ENCODE measurements around the gene HMG20A. TPM values are rescaled to one million over a fixed set of nuclear protein-coding genes. Genes with fewer than 3 reads are reported as not detected.

HMG20A gene
- total RNA-seq, 4 donors from 2014 or later = 20.7 to 42.2 (median 31.2) TPM

DNA sequence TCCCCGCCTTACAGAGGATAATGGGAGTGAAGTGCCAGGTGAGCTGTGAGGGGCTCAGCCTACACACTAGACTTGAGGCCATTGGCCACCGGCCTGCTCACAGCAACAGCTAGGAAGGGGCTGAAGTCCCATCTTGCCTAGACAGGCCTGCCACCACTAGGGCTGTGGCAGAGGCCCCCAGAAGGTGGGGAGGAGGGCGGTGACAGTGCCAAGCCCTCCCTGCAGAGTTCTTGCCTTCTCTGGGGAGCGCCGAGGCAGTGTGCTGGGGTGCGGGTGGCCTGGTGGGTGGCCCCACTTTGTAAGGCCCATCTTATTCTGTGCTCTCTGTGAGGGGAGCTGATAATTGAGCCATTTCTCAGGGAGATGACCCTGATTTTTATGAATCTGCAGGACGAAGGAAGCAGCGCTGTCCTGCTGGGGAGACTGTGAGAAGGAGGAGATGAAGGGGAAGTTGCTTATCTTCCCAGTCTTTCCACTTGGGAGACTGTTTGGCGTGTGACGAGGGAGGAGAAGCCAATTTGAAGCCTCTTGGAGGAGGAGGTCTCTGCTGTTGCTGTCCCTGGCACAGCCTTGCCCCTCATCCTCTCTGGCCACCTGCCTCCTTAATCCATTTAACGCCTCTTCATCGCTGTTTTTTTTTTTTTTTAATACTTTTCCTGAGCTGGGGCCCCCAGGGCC is 107.7 kb downstream of the HMG20A start:
- H3K27me3 ChIP-seq = no peaks in the 10 kb centered on the region
- H3K4me1 ChIP-seq = peaks cover 7 to 15% (median 13%) of the 10 kb centered on the region in 4 donors
- no peak overlapping the region for H3K4me3 ChIP-seq
- DNase-seq (ENCODE audit: extremely low spot score) = no peak
- H3K9me3 ChIP-seq = no peaks in the 10 kb centered on the region
- H3K27ac ChIP-seq (replicated peaks in 1 of 4) = no peak overlapping the region
- intact Hi-C loops (cut with DNase I) = no loop called here
- TF ChIP-seq, protein P1, sequence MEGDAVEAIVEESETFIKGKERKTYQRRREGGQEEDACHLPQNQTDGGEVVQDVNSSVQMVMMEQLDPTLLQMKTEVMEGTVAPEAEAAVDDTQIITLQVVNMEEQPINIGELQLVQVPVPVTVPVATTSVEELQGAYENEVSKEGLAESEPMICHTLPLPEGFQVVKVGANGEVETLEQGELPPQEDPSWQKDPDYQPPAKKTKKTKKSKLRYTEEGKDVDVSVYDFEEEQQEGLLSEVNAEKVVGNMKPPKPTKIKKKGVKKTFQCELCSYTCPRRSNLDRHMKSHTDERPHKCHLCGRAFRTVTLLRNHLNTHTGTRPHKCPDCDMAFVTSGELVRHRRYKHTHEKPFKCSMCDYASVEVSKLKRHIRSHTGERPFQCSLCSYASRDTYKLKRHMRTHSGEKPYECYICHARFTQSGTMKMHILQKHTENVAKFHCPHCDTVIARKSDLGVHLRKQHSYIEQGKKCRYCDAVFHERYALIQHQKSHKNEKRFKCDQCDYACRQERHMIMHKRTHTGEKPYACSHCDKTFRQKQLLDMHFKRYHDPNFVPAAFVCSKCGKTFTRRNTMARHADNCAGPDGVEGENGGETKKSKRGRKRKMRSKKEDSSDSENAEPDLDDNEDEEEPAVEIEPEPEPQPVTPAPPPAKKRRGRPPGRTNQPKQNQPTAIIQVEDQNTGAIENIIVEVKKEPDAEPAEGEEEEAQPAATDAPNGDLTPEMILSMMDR (IDR thresholded peaks at IDR 0.05) = no peak
- no peak for TF ChIP-seq EP300 (IDR thresholded peaks at IDR 0.05)
- TF ChIP-seq POLR2A (IDR thresholded peaks at IDR 0.05; ENCODE audit: low read depth) = no peak
- no peak for TF ChIP-seq POLR2AphosphoS5 (IDR thresholded peaks at IDR 0.05)
- 92% methylated on average over 12 of the region's 12 CpGs for WGBS
- no peaks in the 10 kb centered on the region for H3K36me3 ChIP-seq

DNA sequence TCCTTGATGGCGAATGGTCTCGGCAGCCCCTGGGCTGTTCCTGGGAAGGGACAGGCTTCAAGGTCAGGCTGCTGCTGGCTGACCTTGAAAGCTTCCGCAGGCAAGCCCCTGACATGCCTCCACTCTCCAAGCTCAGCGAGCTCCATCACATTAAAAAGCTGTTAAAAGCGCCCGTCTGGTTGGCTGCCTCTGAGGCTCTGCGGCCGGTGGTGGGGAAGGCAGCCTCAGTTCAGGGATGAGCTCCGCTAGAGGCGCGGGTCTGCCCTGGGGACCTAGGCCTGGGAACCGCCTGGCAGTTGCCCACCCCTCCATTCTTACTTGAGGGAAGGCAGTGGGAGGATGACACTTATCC is 108.3 kb downstream of the HMG20A start:
- Histone ChIP-seq H3K4me3 (no peak overlapping the region), H3K36me3 (no peaks in the 10 kb centered on the region), H3K4me1 (peaks cover 7 to 15% (median 13%) of the 10 kb centered on the region in 4 donors), H3K9me3 (no peaks in the 10 kb centered on the region), H3K27ac (replicated peaks in 1 of 4) (no peak overlapping the region), H3K27me3 (no peaks in the 10 kb centered on the region)
- no peak for DNase-seq (ENCODE audit: extremely low spot score)
- TF ChIP-seq, protein P1 (IDR thresholded peaks at IDR 0.05) = no peak
- TF ChIP-seq POLR2A (IDR thresholded peaks at IDR 0.05; ENCODE audit: low read depth) = no peak
- WGBS = 69% methylated on average over 2 of the region's 12 CpGs
- intact Hi-C loops (cut with DNase I) = no loop called here

- H3K36me3 ChIP-seq = no peaks in the 10 kb centered on the region
- intact Hi-C loops (cut with DNase I) = no loop called here
- H3K4me3 ChIP-seq = no peak overlapping the region
- WGBS = 95% methylated on average over 6 of the region's 10 CpGs
- no peaks in the 10 kb centered on the region for H3K9me3 ChIP-seq
- no peak overlapping the region for H3K27ac ChIP-seq (replicated peaks in 1 of 4)
- no peak for DNase-seq (ENCODE audit: extremely low spot score)
- no peaks in the 10 kb centered on the region for H3K27me3 ChIP-seq
- TF ChIP-seq, protein P1 (IDR thresholded peaks at IDR 0.05) = no peak
- no peak for TF ChIP-seq EP300 (IDR thresholded peaks at IDR 0.05)
- no peak for TF ChIP-seq POLR2AphosphoS5 (IDR thresholded peaks at IDR 0.05)
- TF ChIP-seq POLR2A (IDR thresholded peaks at IDR 0.05; ENCODE audit: low read depth) = no peak
- H3K4me1 ChIP-seq = peaks cover 7 to 15% (median 13%) of the 10 kb centered on the region in 4 donors
Observed at GRCh38 chr15:77529394-77530159, 108.9 kb downstream of the HMG20A start.

- Histone ChIP-seq H3K4me3 (no peak overlapping the region), H3K9me3 (no peaks in the 10 kb centered on the region), H3K4me1 (peaks cover 7 to 15% (median 13%) of the 10 kb centered on the region in 4 donors), H3K36me3 (no peaks in the 10 kb centered on the region), H3K27me3 (no peaks in the 10 kb centered on the region), H3K27ac (replicated peaks in 1 of 4) (no peak overlapping the region)
- TF ChIP-seq, protein P1 (IDR thresholded peaks at IDR 0.05) = no peak
- no peak for TF ChIP-seq POLR2AphosphoS5 (IDR thresholded peaks at IDR 0.05)
- TF ChIP-seq EP300 (IDR thresholded peaks at IDR 0.05) = no peak
- TF ChIP-seq POLR2A (IDR thresholded peaks at IDR 0.05; ENCODE audit: low read depth) = no peak
- intact Hi-C loops (cut with DNase I) = no loop called here
- no peak for DNase-seq (ENCODE audit: extremely low spot score)
- 92% methylated on average over 7 of the region's 7 CpGs for WGBS
Observed at GRCh38 chr15:77530576-77530975, 109.9 kb downstream of the HMG20A start.
